T-helper 17 cell (primary cell): ENCODE measurements around the gene FGA. TPM values are rescaled to one million over a fixed set of nuclear protein-coding genes. Genes with fewer than 3 reads are reported as not detected.
A peak's percentile ranks its signal among the peaks of the same experiment; 100 is the strongest.
"Not testable (repeated sequence)": the region's sequence is repeated elsewhere in the genome, so short reads cannot be mapped to it uniquely, and the experiment has no call there.

ENCODE experiments used
- ATAC-seq: fragments of 150-1000 bp; cut with Tn5 transposase; 2 replicates; pipeline ENCODE4 v1.10.0; 2021; ENCODE audit warnings: mild to moderate bottlenecking, moderate library complexity
- DNase-seq, 3 donors: peaks; one replicate each; pipeline versions ENCODE4 v3.0.0 to v3.0.0-alpha.2; 2020 to 2021
- H3K9me3 ChIP-seq: one replicate; pipeline ENCODE4 v1.7.0; 2013; ENCODE audit warnings: low read length, mild to moderate bottlenecking; ENCODE audit not compliant: control insufficient read depth, poor library complexity, severe bottlenecking
- H3K27ac Mint-ChIP-seq: one replicate; pipeline ENCODE4 v1.8.0; 2022; ENCODE audit warnings: mild to moderate bottlenecking, moderate library complexity, mixed read lengths
- H3K27me3 Mint-ChIP-seq: one replicate; pipeline ENCODE4 v1.8.0; 2022; ENCODE audit warnings: mixed read lengths
- H3K36me3 Mint-ChIP-seq: one replicate; pipeline ENCODE4 v1.8.0; 2022; ENCODE audit warnings: low read depth, mixed read lengths
- H3K4me1 Mint-ChIP-seq: one replicate; pipeline ENCODE4 v1.8.0; 2022; ENCODE audit warnings: mild to moderate bottlenecking, mixed read lengths
- H3K4me3 Mint-ChIP-seq: one replicate; pipeline ENCODE4 v1.8.0; 2022; ENCODE audit warnings: mild to moderate bottlenecking, moderate library complexity, mixed read lengths
- total RNA-seq, 4 donors: library from RNA in 2 of 4; stranded (reverse) in 2 of 4; gene quantifications; one replicate each; pipeline ENCODE4 v1.2.3 and lab custom pipeline; 2022 to 2026

FGA gene
- total RNA-seq, 2 donors from 2014 or later: not detected

DNA sequence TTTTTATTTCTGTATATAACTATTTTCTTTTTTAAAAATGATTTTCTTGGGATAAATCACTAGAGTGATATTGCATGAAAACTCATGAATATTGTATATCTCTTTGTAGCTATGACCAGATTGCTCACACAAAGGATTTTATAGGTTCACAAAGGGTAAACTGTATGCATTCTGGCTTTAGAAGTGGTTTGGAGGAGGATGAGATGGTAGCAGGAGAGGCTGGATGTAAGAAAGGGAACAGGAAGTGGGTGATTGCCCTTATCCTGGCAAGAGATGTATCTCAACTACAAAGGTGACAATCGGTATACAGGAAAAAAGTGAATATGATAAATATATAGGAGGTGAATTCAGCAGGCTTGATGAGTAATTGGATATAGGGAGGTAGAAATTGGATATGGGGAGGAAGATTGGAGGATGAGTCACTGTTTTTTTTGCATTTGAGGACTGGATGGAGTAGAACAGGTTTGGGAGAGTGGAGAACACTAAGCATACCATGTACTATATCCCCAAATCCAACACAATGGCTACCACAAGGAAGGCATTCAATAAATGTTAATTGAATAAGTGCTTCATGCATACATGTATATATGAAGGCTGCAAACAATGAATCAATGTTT lies 12.0 kb upstream of the FGA start:
- Mint-ChIP-seq H3K4me3 (no peak overlapping the region), H3K4me1 (no peaks in the 10 kb centered on the region), H3K36me3 (peaks cover 8% of the 10 kb centered on the region), H3K27me3 (peaks cover 65% of the 10 kb centered on the region), H3K27ac (no peak overlapping the region)
- no peak for ATAC-seq
- no peak for DNase-seq
- H3K9me3 ChIP-seq: no peaks in the 10 kb centered on the region

DNA sequence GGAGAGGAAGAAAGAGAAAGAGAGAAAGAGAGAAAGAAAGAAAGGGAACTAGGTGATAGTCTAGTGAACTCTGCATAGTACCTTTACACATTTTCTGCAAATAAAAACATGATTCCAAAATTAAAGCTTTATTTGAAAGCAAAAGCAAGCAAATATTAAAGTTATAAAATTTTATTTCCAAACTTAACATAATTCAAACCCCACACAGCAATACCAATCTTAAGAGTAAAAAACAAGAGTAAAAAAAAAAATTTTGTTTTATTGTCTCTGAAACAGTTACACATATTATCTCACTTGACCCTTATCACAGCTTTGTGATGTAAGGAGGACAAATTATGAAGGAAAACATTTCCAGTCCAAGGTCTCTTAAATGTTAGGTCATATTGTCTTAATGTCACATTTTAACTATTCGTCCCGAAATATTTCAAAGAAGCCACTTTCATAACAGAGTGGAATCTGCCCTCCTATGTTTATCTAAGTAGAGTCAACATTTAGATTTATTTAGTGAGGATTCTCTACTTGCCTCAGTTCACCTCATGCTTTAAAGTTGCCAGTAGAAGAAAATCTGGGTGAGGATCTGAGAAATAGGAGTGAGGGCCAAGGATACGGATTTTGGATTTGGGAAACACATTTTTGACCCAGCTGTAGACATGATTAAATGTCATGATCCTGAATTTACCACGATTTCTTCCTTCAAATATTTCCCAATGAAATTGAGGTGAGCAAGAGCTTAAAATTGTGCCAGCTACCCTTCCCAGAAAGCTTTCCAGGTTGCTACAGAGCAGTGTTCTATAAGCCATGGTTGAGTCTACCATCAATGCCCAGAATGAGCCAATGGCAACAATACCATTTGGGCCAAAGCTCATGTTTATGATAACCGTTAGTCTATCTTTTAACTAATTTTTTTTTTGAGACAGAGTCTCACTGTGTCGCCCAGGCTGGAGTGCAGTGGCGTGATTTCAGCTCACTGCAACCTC lies 7.5 kb upstream of the FGA start:
- H3K27me3 Mint-ChIP-seq: peaks cover 54% of the 10 kb centered on the region

DNA sequence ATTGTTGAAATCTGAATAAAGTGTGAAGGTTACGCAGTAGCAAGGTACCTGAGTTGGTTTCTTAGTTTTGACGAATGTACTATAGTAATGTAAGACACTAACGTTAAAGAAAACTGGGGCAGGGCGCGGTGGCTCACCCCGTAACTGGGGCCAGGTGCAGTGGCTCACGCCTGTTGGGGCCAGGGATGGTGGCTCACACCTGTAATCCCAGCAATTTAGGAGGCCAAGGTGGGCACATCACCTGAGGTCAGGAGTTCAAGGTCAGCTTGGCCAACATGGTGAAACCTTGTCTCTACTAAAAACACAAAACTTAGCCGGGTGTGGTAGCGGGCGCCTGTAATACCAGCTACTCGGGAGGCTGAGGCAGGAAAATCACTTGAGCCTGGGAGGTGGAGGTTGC lies 6.7 kb upstream of the FGA start:
- H3K27me3 Mint-ChIP-seq: peaks cover 46% of the 10 kb centered on the region
- not testable (repeated sequence) for DNase-seq

More for the DNA sequence above, 7.5 kb upstream of the FGA start:
- no peak overlapping the region for H3K27ac Mint-ChIP-seq
- H3K9me3 ChIP-seq: no peaks in the 10 kb centered on the region
- H3K4me1 Mint-ChIP-seq: no peaks in the 10 kb centered on the region
- DNase-seq: no peak
- no peak for ATAC-seq
- H3K4me3 Mint-ChIP-seq: no peak overlapping the region
- H3K36me3 Mint-ChIP-seq: peaks cover 8% of the 10 kb centered on the region

DNA sequence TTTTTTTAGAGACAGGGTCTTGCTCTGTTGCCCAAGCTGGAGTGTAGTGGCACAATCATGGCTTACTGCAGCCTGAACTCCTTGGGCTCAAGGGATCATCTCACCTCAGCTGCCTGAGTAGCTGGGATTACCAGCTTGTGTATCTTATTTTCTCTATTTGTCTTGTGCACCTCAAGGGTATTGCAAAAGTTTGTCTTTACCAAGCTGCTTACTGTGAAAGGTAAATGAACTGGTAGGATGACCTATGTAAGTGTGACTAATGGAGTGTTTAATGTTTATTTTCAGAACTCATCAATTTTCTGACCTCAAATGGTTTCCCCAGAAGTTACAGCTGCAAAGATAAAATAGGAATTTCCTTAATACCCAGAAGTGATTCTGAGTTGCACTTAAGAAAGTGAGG lies 5.3 kb upstream of the FGA start:
- H3K27ac Mint-ChIP-seq: no peak overlapping the region
- peaks cover 4% of the 10 kb centered on the region for H3K36me3 Mint-ChIP-seq
- H3K9me3 ChIP-seq: no peaks in the 10 kb centered on the region
- no peaks in the 10 kb centered on the region for H3K4me1 Mint-ChIP-seq
- ATAC-seq (no peak), DNase-seq (no peak)
- no peak overlapping the region for H3K4me3 Mint-ChIP-seq
- peaks cover 44% of the 10 kb centered on the region for H3K27me3 Mint-ChIP-seq

More for the DNA sequence above, 6.7 kb upstream of the FGA start:
- not testable (repeated sequence) for H3K27ac Mint-ChIP-seq, H3K4me1 Mint-ChIP-seq, H3K4me3 Mint-ChIP-seq, H3K36me3 Mint-ChIP-seq, ATAC-seq, H3K9me3 ChIP-seq

DNA sequence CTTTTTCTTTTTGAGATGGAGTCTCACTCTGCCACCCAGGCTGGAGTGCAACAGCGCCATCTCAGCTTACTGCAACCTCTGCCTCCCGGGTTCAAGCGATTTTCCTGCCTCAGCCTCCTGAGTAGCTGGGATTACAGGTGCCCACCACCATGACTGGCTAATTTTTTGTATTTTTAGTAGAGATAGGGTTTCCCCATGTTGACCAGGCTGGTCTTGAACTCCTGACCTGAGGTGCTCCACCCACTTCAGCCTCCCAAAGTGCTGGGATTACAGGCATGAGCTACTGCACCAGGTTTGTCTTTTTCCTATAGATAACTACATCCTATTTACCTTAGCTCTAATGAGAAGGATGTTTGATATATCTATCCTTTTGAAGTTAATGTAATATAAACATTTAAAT lies 3.8 kb upstream of the FGA start:
- not testable (repeated sequence) for H3K4me1 Mint-ChIP-seq, H3K4me3 Mint-ChIP-seq, ATAC-seq, H3K9me3 ChIP-seq, DNase-seq, H3K36me3 Mint-ChIP-seq, H3K27ac Mint-ChIP-seq
- H3K27me3 Mint-ChIP-seq: peaks cover 49% of the 10 kb centered on the region

DNA sequence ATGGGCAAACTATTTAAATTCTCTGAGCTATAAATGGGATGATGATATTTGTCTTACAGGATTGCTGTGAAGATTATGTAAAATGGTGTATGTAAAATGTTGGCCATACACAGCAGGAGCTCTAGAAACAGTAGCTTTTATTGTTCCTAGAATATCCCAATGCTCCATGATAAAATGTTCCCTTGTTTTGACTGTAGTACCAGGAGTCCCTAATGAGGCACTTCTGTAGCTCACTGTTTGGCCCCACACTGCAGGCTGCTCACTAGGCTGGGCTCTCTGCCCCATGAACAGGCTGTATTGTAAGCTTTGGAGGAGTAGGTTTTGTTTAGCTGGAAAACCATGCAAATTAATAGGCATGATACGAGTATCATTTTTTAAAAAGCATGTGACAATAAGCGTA lies 3.3 kb upstream of the FGA start:
- H3K4me1 Mint-ChIP-seq: peaks cover 2% of the 10 kb centered on the region
- no peak for DNase-seq

DNA sequence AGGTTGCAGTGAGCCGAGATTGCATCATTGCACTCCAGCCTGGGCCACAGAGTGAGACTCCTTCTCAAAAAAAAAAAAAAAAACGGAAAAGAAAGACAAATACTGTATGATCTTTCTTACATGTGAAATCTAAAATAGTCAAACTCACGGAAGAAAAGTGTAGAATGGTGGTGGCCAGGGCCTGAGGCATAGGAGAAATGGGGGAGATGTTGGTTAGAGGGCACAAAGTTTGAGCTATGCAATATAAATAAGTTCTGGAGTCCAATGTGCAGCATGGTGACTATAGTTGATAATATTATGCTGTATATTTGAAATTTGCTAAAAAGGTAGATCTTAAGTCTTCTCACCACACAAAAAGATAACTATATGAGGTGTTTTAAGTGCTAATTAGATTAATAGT lies 1.3 kb upstream of the FGA start:
- ATAC-seq: no peak
- peaks cover 2% of the 10 kb centered on the region for H3K36me3 Mint-ChIP-seq
- H3K4me3 Mint-ChIP-seq: no peak overlapping the region
- no peaks in the 10 kb centered on the region for H3K9me3 ChIP-seq
- peaks cover 48% of the 10 kb centered on the region for H3K27me3 Mint-ChIP-seq
- no peak overlapping the region for H3K27ac Mint-ChIP-seq
- H3K4me1 Mint-ChIP-seq: peaks cover 2% of the 10 kb centered on the region
- no peak for DNase-seq

More for the DNA sequence above, 3.3 kb upstream of the FGA start:
- H3K36me3 Mint-ChIP-seq: peaks cover 4% of the 10 kb centered on the region
- no peak overlapping the region for H3K4me3 Mint-ChIP-seq
- no peak overlapping the region for H3K27ac Mint-ChIP-seq
- H3K9me3 ChIP-seq: no peaks in the 10 kb centered on the region
- ATAC-seq: no peak
- H3K27me3 Mint-ChIP-seq: peaks cover 51% of the 10 kb centered on the region

DNA sequence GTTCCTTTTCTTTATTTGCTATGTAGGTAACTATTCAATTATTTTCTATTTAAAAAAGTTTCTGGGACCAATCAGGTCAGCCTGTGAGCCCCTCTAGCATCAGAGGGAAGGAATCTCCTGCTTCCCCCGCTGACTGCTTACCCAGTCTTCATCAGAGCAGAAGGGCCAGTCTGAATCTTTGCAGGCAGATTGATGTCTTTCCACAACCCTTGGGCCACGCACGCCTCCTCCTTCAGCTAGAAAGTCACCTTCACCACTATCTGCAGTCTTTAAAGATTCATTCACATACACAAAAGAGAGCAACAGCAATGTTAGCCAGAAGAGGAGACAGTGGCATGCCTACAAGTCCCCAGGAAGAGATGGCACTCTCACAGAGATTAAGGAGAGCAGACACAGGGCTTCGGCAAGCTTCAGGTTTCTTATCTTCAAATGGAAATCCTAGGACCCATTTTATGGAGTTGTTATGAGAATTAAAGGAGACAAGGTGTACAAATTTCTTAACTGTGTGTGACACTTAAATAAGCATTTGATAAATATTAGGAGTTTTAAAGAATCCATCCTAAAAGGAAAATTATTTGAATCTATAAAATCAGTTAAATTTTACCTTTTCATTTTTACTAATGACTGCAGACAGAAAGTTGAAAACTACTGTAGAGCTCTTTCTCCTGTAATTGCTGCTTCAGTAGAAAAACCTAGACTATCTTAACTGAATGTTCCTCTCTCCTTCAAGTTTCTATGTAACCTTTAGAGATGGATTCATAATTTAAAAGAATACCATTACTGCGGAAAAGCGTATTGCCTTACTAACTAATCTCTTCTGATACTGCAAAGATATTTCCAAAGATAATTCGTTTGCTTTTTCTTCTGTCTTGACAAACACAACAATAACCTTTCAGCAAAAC lies 995 bp downstream of the FGA start:
- peak overlapping the region; percentile 47 for H3K4me3 Mint-ChIP-seq
- no peaks in the 10 kb centered on the region for H3K9me3 ChIP-seq
- H3K36me3 Mint-ChIP-seq: peaks cover 2% of the 10 kb centered on the region
- peaks cover 4% of the 10 kb centered on the region for H3K4me1 Mint-ChIP-seq
- H3K27me3 Mint-ChIP-seq: peaks cover 54% of the 10 kb centered on the region
- ATAC-seq: no peak
- DNase-seq: no peak
- H3K27ac Mint-ChIP-seq: no peak overlapping the region

DNA sequence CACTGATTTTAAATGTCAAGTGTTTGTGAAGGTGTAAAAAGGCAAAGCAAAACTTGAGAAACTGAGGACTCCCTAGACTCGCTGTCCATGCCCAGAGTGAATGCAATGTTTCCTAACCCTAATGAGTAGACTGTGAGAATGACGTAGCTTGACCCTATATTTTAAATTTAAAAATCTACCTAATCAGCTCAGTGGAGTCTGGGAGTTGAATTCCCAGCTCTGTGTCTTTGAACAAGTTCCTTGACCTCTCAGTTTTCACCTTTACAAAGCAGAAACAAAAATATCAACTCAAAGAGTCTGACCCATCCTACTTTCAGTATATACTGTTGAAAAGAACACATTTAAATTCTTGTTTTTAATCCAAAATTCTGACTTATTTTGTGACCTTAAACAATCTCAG lies 2.3 kb downstream of the FGA start:
- H3K4me1 Mint-ChIP-seq: peaks cover 4% of the 10 kb centered on the region
- peaks cover 44% of the 10 kb centered on the region for H3K27me3 Mint-ChIP-seq

DNA sequence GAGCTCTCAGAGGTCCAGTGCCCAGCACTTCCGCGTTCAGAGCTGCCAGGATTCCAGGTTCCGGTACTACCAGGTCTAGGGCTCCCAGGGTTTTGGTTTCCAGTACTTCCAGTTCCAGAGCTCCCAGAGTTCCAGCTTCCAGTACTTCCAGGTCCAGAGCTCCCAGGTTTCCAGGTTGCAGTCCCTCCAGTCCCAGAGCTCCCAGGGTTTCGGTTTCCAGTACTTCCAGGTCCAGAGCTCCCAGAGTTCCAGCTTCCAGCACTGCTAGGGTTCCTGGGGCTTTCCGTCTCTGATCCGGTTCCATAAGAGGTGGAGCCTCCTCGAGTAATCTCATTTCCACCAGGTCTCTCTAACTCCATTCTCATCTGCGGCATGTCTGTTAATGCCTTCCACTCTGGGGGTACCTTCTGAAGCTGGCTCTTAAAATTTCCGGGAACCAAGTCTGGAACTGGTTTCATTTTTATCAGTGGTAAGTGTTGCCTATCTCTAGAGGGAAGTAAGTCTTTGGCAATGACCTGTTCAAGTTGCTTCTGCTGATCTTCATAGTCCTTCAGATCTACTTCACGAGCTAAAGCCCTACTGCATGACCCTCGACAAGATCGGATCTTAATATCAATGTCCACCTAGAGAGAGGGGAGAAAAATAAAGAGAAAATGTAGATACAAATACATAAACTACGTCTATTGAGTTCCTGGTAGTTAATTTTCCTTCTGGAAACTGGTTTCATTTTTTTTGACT lies 4.1 kb downstream of the FGA start:
- H3K9me3 ChIP-seq: no peaks in the 10 kb centered on the region
- Mint-ChIP-seq H3K27me3 (peaks cover 42% of the 10 kb centered on the region), H3K27ac (no peak overlapping the region), H3K4me1 (peaks cover 4% of the 10 kb centered on the region), H3K36me3 (peaks cover 5% of the 10 kb centered on the region), H3K4me3 (no peak overlapping the region)
- no peak for DNase-seq
- ATAC-seq: no peak

More for the DNA sequence above, 2.3 kb downstream of the FGA start:
- DNase-seq (no peak), ATAC-seq (no peak)
- H3K27ac Mint-ChIP-seq: no peak overlapping the region
- H3K4me3 Mint-ChIP-seq: no peak overlapping the region
- peaks cover 2% of the 10 kb centered on the region for H3K36me3 Mint-ChIP-seq
- H3K9me3 ChIP-seq: no peaks in the 10 kb centered on the region

DNA sequence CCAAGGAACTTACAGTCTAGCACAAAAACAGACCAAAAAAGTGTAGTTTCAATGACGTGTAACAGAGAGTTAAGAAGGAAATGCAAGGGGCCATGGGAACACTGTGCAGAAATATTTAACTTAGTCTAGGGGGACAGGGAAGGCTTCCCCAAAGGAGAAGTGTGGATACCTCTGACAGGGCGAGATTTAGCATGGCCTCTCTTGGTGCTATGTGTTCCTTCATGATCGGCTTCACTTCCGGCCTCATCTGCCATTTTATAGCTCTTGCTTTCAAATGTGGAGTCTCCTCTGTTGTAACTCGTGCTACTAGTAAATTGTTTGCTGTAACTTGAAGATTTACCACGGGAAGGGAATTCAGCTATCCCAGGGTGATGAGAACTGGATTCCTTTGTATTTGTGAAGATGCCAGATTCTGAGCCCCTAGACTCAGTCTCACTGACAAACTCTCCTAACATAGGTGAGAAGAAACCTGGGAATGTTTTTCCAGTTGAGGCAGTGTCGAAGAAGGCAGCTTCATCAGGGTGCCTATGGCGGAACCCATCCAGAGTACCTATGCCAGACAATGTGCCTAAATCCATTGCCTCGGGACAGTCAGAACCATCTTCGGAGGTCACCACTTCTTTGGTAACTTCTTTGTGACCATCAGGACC lies 5.0 kb downstream of the FGA start:
- peaks cover 5% of the 10 kb centered on the region for H3K36me3 Mint-ChIP-seq

DNA sequence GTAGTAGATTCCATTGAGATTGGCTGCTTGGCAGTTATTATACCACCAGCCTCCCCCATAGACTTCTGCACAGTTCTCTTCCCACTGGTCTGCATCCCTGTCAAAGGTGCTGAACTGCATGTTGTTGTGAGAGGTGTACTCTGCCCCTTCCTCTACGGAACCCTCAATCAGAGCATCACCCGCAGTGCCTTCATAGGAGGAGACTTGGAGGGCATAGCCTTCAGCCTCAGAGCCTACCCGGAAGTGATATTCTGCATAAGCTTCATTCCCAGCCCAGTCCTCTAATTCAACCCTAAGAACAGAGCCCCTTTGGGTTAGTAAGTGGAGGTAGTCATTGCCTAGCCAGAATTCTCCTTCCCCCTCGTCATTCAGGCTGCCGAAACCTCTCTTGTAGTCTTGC lies 6.3 kb downstream of the FGA start:
- DNase-seq: no peak
- no peak overlapping the region for H3K27ac Mint-ChIP-seq
- peaks cover 2% of the 10 kb centered on the region for H3K4me1 Mint-ChIP-seq
- H3K27me3 Mint-ChIP-seq: peaks cover 30% of the 10 kb centered on the region
- no peaks in the 10 kb centered on the region for H3K9me3 ChIP-seq
- H3K4me3 Mint-ChIP-seq: no peak overlapping the region
- peaks cover 2% of the 10 kb centered on the region for H3K36me3 Mint-ChIP-seq
- no peak for ATAC-seq

More for the DNA sequence above, 5.0 kb downstream of the FGA start:
- no peak for DNase-seq
- peaks cover 4% of the 10 kb centered on the region for H3K4me1 Mint-ChIP-seq
- no peaks in the 10 kb centered on the region for H3K9me3 ChIP-seq
- H3K4me3 Mint-ChIP-seq: no peak overlapping the region
- H3K27ac Mint-ChIP-seq: no peak overlapping the region
- H3K27me3 Mint-ChIP-seq: peaks cover 37% of the 10 kb centered on the region
- ATAC-seq: no peak
